22Rv1 (cell line): Measurements from ENCODE around the gene LIPT1.
A peak's percentile ranks its signal among the peaks of the same experiment; 100 is the strongest.
"Not testable (repeated sequence)": the region's sequence is repeated elsewhere in the genome, so short reads cannot be mapped to it uniquely, and the experiment has no call there.

ENCODE experiments used
- H3K27ac ChIP-seq: fragments of 450-650 bp; 2 replicates; pipeline ENCODE4 v1.5.1; 2017
- ZFX ChIP-seq: fragments of 450-650 bp; IDR thresholded peaks from 2 replicates; pipeline ENCODE4 v1.6.1; 2017; ENCODE audit warnings: antibody characterized with exemption, borderline replicate concordance
- TF ChIP-seq, protein P1 (sequence below): fragments of 450-650 bp; IDR thresholded peaks from 2 replicates; pipeline ENCODE4 v1.5.1; 2017; ENCODE audit warnings: mild to moderate bottlenecking

LIPT1 gene

DNA sequence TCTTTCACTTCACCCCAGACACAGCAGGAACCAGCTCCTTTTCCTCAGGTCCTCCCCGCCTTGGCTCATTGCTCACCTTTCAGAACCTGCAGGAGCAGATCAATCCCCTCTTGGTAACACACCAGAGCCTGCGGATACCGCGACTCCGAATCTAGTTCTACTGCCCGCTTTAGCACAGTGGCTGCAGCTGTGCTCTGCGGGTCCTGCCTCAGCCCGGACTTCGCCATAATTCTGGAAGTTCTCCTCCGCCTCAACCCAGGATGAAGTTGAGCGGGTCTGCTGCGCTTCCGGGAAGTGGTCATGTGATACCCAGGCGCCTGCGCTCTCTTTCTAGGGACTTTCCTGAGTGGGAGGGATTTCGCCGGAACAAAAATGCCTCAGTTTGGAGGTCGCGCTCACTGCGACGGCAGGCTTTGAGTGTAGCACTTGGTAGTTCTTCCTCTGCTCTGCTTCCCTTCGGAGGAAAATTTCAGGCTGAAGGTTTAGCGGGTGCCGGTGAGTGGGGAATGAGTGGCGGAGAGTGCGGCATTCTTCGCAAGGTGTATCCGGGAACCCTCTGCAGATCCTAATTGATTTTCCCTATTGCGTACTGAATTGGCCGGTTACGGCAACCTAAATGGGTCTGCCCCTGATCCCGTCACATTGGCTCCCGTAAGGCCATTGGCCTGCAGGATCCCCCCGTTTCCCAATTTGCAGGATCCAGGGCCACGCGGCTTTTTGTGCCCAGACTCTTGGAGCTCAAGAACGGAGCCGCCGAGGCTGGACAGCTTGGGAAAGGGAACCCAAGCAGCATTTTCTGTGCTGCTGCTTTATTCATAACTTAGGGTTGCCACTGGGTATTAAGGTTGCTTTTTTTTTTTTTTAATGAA is 26.2 kb downstream of the LIPT1 start, which contains the start of the genes MITD1 and MRPL30:
Gene MITD1 (minus strand): TSS at position 304 of the 869 bp plus-strand sequence. CDS start 77 bp downstream, at position 227.
Gene MRPL30 (plus strand): TSS at position 430 of the 869 bp plus-strand sequence. CDS start 5,020 bp downstream, outside the sequence.
- peak within 1 kb of the TSS; percentile 72 for H3K27ac ChIP-seq
- no peak for TF ChIP-seq ZFX
- TF ChIP-seq, protein P1, sequence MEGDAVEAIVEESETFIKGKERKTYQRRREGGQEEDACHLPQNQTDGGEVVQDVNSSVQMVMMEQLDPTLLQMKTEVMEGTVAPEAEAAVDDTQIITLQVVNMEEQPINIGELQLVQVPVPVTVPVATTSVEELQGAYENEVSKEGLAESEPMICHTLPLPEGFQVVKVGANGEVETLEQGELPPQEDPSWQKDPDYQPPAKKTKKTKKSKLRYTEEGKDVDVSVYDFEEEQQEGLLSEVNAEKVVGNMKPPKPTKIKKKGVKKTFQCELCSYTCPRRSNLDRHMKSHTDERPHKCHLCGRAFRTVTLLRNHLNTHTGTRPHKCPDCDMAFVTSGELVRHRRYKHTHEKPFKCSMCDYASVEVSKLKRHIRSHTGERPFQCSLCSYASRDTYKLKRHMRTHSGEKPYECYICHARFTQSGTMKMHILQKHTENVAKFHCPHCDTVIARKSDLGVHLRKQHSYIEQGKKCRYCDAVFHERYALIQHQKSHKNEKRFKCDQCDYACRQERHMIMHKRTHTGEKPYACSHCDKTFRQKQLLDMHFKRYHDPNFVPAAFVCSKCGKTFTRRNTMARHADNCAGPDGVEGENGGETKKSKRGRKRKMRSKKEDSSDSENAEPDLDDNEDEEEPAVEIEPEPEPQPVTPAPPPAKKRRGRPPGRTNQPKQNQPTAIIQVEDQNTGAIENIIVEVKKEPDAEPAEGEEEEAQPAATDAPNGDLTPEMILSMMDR = no peak

DNA sequence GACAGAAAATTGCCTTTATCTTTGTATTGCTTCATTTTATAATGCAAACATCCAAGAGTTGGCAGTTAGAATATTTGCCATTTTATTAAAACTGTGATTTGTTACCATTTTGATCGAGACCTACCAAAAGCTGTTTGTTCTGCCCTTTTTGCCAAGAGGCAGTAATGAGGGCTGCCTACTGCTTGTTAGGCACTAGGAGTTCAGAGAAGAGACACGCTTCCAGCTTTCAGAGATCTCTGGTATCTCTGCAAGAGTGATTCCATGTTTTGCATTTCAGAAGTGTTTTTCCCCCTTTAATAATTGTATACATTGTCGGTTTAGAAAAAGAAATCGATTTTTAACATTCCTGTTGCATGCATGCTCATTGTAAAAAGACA is 26.8 kb downstream of the LIPT1 start:
- no peak for TF ChIP-seq ZFX
- TF ChIP-seq, protein P1 = no peak

DNA sequence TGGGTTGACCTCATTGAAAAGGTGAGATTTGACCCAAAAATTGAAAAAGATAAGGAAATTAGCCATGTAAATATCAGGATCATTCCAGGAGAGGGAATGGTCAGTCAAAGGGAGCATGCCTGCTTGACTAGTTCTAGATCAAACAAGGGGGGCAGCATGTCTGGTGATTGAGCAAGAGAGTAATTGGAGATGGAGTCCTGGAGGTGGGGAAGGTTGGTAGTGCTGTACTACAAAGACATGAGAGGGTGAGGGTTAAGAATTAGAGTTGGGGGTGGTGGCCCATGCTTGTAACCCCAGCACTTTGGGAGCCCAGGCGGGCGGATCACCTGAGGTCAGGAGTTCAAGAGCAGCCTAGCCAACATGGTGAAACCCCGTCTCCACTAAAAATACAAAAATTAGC is 28.3 kb downstream of the LIPT1 start:
- no peak for TF ChIP-seq ZFX
- TF ChIP-seq, protein P1 = no peak
- H3K27ac ChIP-seq = no peak overlapping the region

More for the DNA sequence above, 26.8 kb downstream of the LIPT1 start:
- H3K27ac ChIP-seq = peak overlapping the region; percentile 72

DNA sequence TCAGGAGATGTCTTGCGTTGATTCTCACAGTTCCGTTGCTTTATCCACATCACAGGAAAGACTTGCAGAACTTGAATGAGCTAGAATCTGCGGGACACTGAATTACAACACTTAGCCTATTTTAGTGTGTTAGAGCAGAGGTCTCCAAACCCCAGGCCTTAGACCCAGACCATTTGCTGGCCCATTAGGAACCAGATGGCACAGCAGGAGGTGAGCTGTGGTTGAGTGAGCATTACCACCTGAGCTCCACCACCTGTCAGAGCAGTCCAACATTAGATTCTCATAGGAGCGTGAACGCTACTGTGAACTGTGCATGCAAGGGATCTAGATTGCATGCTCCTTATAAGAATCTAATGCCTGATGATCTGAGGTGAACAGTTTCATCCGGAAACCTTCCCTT is 30.0 kb downstream of the LIPT1 start:
- no peak for TF ChIP-seq ZFX
- TF ChIP-seq, protein P1 = no peak
- no peak overlapping the region for H3K27ac ChIP-seq

DNA sequence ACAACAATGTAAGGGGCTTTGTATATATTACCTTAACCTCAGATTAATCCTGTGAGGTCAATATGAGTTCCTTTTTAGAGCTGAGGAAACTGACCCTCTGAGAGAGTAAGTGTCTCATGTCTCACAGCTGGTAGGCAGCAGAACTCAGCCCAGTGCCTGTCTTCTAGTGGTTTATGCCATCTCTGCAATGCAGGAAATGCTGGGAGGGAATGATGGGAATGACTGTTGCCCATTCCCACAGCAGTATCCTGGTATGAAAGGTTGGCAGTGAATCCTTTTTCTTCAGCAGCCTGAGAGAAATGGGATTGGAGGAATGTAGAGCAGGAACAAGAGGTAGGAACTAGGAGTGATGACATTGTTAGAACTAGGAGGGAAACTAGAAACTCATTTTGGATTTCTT is 32.2 kb downstream of the LIPT1 start:
- TF ChIP-seq, protein P1 = no peak
- no peak for TF ChIP-seq ZFX
- no peak overlapping the region for H3K27ac ChIP-seq

DNA sequence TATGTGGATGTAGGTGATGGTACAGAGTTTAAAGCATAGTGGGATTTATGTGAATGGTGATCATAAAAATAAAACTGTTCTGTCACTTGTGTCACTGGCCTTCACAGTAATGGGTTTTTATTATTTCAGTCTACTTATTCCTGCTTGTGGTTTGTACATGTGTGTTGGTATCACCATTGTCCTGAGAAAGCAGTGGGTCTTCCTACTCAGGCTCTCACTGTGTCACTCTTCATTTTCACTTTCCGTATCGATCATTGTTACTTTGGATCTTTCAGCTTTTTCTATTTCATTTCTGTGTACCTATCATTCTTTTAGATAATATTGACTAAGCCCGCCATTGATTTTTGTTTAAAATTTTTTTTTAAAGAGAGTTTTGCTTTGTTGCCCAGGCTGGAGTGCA is 33.6 kb downstream of the LIPT1 start:
- no peak overlapping the region for H3K27ac ChIP-seq
- TF ChIP-seq ZFX = no peak
- TF ChIP-seq, protein P1 = no peak

DNA sequence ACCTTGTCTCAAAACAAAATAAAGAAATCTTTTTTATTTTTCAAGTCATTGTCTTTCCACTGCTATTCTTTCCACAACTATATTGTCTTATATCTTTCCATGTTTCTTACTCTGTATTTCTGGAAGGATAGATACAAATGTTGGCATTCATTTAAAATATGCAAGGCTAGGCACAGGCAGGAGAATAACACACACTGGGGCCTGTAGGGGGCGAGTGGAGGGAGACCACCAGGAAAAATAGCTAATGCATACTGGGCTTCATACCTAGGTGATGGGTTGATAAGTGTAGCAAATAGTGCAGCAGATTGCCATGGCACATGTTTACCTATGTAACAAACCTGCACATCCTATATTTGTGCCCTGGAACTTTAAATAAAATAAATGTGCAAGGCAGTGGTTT is 35.8 kb downstream of the LIPT1 start:
- no peak overlapping the region for H3K27ac ChIP-seq
- TF ChIP-seq, protein P1 = no peak
- TF ChIP-seq ZFX = no peak

DNA sequence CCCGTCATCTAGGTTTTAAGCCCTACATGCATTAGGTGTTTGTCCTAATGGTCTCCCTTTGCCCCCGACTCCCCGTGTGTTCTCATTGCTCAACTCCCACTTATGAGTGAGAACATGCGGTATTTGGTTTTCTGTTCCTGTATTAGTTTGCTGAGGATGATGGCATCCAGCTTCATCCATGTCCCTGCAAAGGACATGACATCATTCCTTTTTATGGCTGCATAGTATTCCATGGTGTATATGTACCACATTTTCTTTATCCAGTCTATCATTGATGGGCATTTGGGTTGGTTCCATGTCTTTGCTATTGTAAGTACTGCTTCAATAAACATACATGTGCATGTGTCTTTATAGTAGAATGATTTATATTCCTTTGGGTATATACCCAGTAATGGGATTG is 37.6 kb downstream of the LIPT1 start:
- H3K27ac ChIP-seq = not testable (repeated sequence)
